CD4-positive, alpha-beta T cell treated with Interleukin-10 for 1 hour (primary cell): Measurements from ENCODE around the gene TGFBR3.

ENCODE experiments used
- DNase-seq: peaks from one replicate; pipeline ENCODE4 v3.0.0-alpha.2; 2020

Gene TGFBR3

GRCh38 chr1:91885716-91886506 lies at the start of gene TGFBR3:
TGFBR3 (minus strand) TSS chr1:91886151; CDS start chr1:91861531, 24,620 bp downstream.
- DNase-seq: peak; percentile 84

GRCh38 chr1:91929250-91929649 lies 43.3 kb upstream of the TGFBR3 start:
- DNase-seq: no peak

- no peak for DNase-seq
These were observed 42.1 kb upstream of the TGFBR3 start for GRCh38 chr1:91928026-91928425.

DNA sequence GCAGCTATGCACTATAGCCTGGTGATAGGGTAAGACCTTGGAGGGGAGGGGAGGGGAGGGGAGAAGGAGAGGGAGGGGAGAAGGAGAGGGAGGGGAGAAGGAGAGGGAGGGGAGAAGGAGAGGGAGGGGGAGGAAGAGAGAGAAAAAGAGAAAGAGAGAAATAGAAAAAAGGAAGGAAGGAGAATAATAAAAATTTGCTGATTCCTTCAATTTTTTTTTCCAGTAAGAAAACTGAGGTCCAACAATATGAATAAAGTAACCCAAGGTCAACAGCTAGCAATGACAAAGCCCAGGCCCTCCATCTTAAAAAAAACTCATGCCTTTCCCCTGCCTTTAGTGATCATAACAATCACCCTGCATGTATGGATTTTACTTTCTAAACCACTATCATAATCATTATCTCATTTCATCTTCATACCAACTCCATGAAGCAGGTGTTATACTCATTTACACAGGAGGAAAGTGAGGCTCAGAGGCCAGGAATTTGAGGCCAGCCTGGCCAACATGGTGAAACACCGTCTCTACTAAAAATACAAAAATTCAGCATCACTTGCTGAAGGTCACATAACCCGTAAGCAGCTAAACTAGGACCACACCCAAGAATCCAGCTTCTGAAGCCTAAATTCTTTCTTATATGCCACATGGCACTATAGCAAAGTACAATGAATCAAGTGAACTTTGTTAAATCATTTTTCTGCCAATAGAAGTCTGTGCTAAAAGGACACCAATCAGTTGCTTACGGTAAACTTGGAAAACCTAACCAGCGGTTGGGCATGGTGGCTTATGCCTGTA lies 39.9 kb upstream of the TGFBR3 start:
- no peak for DNase-seq

DNA sequence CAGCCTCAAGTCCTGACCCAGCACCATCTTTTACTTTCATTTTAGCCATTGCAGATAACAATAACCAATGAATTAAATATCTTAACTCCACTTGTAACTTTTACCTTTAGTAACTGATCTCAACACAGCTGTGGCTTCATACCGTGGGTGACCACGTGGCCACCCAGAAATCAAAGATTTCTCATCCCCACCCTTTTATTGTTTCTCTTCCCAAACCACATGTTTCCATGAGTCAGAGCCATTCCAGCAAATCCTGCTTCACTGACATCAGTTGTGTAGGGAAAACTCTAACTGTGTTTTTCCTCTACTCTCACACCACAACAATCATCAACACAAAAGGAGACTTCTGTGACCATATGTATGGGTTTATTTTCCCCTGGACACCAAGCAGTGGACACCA lies 38.2 kb upstream of the TGFBR3 start:
- no peak for DNase-seq

- DNase-seq: no peak
These were observed 34.0 kb upstream of the TGFBR3 start for GRCh38 chr1:91919962-91920361.

- no peak for DNase-seq
These were observed 31.0 kb upstream of the TGFBR3 start for GRCh38 chr1:91916811-91917460.

GRCh38 chr1:91916046-91916445 lies 30.1 kb upstream of the TGFBR3 start:
- DNase-seq: no peak

DNA sequence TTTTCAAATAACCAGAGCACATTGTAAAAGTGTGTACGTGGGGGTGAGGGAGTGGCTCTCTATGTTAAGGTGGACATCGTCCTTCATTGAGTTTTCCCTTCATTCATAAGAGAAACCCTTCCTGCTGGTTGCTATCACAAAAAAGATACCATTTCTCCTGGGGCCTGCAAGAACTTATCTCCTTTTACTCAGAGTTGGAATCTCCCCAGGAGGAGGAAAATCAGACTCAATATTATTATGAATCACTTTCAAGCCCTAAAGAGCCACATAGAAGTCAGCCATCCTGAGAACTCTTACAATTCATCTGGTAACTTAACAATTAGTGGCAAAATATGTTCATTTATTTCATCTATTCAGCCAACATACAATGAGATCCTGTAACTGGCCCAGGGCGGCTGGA lies 27.1 kb upstream of the TGFBR3 start:
- no peak for DNase-seq

- no peak for DNase-seq
These were observed 26.3 kb upstream of the TGFBR3 start for GRCh38 chr1:91912266-91912665.

DNA sequence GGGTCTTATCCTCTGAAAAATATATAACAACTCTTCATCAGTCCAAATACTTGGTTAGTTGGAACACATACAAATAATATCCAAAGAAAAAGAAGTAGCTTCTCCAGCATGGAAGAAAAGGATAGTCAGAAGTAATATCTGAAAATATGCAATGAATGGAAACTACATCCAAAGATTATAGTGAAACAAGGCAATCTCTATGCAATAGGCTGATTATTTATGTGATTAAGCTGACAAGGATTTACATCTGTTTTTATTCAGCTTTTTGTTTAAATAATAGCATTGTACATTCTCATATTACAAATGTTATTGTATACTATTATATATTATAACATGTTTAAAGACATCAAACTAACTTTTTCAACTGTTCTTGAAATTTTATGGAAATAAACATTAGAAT lies 15.3 kb upstream of the TGFBR3 start:
- no peak for DNase-seq

DNA sequence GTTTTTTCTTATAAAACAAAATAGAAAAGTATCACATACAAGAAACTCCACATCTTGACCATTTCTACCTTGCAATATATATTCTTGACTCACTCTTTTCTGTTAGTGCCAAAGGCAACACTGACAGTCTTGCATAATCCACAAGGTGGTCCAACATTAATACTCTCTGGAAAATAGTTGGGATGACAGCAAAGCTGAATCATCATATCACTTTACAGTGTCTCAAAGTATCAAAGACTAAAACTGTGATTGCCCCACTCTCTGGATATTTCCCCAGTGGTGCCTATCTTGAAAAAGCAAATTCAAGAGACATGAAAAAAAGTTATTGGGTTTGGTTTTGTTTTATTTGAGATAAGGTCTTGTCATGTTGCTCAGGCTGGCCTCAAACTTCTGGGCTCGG lies 14.6 kb upstream of the TGFBR3 start:
- DNase-seq: no peak

- no peak for DNase-seq
These were observed 11.1 kb upstream of the TGFBR3 start for GRCh38 chr1:91897016-91897415.

DNA sequence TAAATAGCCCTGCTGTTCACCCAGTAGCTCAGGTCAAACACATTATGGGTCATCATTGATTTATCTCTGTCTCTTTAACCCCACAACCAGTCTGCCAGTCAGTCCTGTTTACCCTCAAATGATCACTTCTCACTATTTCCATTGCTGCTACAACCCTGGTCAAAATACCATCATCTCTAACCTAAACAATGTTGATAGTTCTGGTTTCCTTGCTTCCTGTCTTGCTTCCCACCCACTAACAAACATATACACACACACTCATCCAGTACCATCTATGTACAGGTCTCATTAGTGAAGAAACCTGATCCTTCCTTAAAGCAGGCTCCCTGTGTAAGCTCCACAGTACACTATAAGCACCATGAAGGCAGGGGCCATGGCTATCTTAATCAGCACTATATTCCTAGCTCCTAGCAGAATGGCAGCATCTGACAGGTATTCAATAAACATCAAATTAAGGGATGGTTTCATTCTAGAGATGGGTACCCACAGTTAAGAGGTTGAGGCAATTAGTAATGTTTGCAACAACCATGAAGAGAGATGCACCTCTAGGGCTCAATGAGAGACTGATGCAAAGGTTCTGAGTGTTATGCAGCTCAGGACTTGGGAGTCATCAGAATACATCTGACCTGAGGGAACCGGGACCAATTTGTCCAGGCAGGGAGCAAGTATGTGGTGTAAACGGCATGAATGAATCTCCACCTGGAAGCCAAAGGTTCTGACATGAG lies 10.0 kb upstream of the TGFBR3 start:
- no peak for DNase-seq

DNA sequence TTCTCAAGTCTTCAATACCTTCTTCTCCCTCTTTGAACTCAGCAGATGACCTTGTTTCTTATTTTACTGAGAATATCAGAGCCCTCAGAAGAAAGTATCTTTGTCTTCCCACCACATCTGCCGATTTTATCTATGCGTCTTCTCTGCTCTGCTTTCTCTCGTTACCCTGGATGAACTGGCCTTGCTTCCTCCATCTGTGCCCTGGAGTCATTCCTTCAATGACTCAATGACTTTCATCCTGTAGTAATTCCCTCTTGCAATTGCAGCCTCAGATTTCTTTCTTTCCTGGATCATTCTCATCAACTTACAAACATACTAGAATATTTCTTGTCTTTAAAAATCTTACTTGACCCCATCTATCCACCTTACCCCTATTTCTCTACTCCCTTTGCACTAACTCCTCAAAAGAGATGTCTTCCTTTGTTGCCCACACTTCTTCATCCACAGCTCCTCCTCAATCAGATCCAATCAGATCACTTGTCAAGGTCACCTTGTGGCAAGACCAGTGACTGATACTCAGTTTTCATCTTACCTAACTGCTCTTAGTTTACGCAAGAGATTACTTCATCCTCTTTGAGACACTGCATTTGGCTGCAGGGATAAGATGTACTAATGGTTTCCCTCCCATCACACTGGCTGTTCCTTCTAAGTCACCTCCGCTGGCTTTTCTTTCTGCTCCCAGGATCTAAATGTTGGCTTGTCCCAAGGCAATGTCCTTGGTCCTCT lies 8.2 kb upstream of the TGFBR3 start:
- no peak for DNase-seq

GRCh38 chr1:91891969-91892368 lies 6.0 kb upstream of the TGFBR3 start:
- DNase-seq: no peak

DNA sequence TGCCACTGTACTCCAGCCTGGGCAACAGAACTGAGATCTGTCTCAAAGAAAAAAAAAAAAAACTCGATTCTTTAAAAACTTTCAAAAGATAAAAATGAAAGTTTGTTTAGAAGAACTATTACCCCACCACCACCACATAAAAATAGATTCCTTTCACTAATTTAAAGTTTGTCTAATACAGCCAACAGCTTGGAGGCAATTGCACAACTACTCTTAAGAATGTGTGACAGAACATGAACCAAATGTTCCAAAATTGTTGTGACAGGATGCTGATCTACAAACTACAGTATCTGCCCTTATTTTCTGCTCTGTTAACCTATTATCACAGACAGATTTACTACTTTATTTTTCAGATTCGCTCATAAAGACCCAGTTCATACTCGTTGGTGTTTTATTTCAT lies 5.5 kb upstream of the TGFBR3 start:
- DNase-seq: no peak

DNA sequence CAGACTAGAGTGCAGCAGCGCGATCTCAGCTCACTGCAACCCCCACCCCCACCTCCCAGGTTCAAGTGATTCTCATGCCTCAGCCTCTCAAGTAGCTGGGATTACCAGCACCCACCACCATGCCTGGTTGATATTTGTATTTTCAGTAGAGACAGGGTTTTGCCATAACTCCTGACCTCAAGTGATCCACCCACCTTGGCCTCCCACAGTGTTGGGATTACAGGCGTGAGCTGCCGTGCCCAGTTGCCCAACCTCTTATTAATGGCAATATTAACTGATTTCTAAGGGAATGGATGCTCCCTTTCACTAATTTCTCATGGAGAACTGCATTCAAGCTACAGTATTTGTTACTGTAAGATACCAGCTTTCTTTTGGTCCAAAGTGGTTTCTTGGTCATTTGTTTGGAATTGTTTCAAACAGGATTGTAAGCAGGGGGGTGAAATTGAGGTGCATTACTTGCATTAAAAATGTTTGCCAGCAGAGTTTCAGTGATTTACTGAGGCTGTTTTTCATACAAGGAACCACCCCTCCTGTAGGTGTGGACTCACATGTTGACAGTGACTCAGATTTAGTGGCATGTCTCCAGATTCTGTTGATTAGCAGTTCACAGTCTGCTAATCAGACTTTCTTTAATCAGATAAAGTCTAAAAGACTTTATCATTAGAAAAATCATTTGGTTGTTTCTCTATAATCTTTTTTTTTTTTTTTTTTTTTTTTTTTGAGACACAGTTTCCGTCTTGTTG lies 3.9 kb upstream of the TGFBR3 start:
- DNase-seq: peak; percentile 33

- peak; percentile 30 for DNase-seq
These were observed 687 bp downstream of the TGFBR3 start for GRCh38 chr1:91885213-91885715.

GRCh38 chr1:91884459-91885212 lies 1.3 kb downstream of the TGFBR3 start:
- peak; percentile 26 for DNase-seq

- DNase-seq: peak; percentile 62
These were observed 2.5 kb downstream of the TGFBR3 start for GRCh38 chr1:91883470-91883869.
